ENCODE data around the gene TUBGCP5. TPM values are rescaled to one million over a fixed set of nuclear protein-coding genes. Genes with fewer than 3 reads are reported as not detected.

TUBGCP5 gene
- total RNA-seq, 1 experiment from 2014 or later: 27.9 TPM

DNA sequence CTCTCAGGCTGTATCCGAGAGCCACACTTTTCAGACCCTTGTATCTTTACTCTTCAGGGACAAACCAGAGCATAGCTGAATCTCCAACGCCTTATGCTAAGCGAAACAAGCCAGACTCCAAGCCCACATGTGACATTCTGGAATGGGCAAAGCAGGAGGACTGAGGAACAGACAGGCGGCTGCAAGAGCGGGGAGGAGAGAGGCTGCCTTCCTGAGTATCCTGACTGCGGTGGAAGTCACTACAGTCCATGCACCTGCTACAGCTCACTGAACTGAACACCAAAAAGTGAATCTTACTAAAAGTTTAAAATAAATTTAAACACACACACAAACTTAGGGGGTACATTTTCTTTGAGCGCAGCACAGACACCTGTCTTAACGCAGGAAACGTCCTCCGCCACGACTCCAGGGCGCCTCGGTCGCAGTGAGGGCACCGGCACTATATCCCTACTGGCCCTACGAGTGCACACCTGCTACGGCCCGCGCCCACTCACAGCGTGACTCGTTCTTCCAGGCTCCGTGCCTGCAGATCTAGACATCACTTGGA lies 60.6 kb downstream of the TUBGCP5 start:
- no peak for DNase-seq (ENCODE audit: low spot score)

DNA sequence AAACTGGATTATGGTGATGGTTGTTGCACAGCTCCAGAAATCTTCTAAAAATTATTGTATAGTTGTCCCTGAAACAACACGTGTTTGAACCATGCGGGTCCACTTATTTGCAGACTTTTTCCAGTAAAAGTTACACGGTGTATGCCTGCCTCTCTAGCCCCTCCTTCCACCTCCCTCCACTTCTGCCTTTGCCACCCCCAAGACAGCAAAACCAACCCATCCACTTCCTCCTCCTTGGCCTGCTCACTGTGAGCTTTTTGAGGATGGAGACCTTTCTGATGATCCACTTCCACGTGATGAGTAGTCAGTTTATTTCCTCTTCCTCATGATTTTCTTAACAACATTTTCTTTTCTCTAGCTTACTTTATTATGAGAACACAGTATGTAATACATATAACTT lies 64.6 kb downstream of the TUBGCP5 start:
- DNase-seq (ENCODE audit: low spot score): no peak

DNA sequence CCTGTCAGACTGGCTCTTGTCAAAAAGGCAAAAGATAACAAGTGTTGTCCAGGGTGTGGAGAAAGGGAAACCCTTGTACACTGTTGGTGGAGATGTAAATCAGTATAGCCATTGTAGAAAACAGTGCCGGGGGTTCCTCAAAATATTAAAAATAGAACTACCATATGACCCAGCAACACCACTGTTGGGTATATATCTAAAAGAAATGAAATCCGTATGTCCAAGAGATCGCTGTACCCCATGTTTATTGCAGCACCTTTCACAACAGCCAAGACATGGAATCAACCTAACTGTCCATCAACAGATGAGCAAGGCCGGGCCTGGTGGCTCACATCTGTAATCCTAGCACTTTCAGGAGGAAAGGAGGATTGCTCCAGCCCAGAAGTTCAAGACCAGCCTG lies 65.4 kb downstream of the TUBGCP5 start:
- no peak for DNase-seq (ENCODE audit: low spot score)

DNA sequence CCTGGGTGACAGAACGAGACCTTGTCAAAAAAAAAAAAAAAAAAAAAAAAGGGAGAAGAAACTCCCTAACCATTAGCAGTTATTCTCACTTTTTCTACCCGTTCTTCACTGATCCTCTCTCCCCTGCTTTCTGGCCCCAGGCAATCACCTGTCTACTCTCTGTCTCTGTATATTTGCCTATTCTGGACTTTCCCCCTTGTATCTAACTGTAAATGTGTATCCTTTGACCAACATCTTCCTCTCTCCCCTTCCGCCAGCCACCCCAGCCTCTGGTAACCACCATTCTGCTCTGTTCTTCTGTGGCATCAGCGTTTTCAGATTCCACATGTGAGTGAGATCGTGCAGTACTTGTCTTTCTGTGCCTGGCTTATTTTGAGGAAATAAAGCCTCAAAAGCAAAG lies 66.1 kb downstream of the TUBGCP5 start:
- no peak for DNase-seq (ENCODE audit: low spot score)

DNA sequence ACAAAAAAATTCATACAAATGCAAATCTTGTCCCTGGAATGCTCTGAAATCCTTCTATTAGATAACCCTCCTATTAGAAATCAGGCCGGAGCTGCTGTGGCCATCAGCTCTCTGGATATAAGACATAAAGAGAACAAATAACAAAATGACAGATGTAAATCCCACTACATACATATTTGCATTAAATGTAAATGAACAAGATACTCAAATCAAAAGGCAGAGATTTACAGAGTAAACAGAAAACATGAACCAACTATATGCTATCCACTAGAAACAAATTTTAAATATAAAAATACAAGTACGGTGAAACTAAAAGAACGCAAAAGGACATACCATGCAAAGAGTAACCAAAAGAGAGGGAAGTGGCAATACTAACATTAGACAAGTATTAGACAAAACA lies 69.9 kb downstream of the TUBGCP5 start:
- no peak for DNase-seq (ENCODE audit: low spot score)

DNA sequence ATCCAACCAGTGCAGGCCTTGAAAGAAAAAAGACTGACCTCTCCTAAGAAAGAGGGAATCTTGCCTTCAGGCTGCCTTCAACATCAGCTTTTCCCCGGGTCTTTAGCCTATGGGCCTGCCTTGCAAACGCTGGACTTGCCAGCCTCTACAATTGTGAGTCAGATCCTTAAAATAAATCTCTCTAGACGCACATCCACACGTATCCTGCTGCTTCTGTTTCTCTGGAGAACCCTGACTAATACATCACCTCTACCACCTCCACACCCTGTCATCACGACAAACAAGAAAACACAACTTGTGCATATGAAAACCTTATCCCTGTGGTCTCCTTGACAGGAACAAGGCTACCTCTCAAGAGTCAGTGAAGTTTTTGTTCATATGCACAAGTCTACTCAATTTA lies 71.0 kb downstream of the TUBGCP5 start:
- DNase-seq (ENCODE audit: low spot score): peak; percentile 84

DNA sequence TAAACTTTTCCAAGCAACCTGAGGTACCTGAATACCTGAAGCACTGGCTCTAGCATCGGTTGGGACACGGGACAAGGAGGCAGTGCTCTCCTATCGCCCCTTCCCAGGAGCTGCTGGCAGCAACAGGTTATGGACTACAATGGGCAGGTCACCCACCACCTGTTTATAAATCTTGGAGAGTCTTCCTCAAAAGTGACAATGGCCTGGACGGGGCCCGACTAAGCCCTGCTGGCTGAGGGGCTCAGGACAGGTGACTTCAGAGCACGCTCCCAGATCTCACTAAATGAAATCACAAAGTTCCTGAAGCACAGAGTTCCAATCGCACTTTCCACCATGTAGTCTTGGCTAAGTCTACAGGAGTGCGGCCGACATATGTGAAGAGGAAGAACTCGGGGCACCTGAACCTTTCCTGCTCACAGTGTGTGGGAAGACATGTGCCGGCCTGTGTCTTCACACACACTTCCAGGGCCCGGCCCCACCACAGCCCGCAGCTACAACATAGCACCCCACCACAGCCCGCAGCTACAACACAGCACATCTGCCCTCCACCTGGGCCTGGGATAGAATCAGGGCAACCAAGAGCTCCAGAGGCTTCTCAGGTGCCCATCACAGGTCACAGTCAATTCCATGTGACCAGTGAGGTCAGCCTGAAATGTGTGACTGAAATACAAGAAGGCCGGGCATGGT lies 72.1 kb downstream of the TUBGCP5 start:
- DNase-seq (ENCODE audit: low spot score): no peak

DNA sequence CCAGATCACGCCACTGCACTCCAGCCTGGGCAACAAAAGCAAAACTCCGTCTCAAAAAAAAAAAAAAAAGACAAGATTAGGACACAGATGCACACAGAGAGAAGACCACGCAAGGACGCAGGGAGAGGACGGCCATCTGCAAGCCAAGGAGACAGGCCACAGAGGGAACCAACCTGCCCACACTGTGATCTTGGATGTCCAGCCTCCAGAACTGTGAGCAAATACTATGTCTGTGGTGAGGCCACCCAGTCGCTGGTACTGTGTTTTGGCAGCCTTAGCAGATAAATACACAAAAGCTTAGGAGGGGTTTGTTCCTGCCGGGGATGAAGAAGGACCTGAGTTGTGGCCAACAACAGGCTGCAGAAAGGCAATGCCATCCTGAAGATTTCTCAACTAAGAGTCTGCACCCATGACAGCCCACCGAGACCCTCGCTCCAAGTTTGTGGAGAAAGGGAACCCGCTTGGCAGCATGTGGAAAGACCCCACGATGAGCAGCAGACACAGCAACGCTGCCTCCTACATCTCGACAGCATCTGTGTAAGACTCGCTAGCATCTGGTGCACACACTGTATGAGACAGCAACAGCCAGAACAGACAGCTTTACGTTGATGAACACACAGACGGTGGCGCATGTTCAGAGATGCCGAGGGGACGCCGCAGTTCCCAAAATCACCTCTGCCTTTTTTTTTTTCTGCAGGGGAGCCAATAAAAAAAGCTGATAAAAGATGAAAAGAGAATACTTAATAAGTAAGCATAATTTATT lies 72.9 kb downstream of the TUBGCP5 start:
- no peak for DNase-seq (ENCODE audit: low spot score)

DNA sequence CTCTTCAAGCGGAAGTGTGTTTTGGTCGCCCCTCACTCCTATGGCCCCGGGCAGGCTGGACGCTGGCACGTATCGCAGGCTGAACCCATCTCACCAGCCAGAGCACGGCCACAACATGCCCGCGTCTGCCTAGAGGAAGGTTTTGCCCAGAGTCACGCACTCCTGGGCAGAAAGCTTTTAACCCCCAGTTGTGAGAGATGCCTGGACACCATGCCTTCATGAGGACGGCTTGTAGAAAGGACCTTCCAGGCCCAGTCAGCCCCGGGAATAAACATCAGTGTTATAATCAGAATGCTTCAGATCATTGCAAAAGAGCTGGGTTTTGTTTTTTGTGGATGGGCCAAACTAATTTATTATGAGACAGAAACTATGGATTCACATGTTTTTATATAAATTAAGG lies 75.7 kb downstream of the TUBGCP5 start:
- no peak for DNase-seq (ENCODE audit: low spot score)

DNA sequence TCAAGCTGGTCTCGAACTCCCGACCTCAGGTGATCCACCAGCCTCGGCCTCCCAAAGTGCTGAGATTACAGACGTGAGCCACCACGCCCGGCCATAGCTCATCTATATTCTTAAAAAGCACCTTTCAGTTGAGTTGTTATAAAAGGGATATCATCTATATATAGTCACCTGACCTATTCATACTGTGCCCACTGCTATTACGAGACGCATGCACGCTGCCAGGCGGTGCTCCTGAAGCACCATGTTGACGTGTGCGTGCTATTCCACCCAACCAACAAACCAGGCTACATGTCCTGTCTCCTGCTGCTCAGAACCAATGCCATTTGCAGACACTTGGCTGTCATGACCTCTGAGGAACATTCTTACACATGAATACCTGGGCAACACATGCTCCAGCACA lies 76.8 kb downstream of the TUBGCP5 start:
- DNase-seq (ENCODE audit: low spot score): no peak

DNA sequence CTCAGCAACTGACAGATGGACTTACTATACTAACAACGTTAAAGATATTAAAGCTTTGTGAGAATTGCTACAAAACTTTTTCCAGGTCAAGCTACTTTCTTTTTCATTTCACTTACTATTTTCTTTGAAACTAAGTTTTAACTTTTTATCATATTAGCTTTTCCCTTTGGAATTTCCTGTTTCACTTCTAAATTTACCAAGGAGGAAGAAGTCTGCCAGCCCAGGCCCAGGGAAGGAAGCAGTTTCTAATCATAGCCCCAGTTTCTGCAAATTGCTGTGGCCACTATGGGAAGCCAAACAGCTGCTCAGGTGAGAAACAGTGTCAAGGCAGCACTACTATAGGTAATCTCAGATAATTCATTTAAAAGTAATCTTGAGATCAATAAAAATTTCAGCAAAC lies 77.6 kb downstream of the TUBGCP5 start:
- no peak for DNase-seq (ENCODE audit: low spot score)

DNA sequence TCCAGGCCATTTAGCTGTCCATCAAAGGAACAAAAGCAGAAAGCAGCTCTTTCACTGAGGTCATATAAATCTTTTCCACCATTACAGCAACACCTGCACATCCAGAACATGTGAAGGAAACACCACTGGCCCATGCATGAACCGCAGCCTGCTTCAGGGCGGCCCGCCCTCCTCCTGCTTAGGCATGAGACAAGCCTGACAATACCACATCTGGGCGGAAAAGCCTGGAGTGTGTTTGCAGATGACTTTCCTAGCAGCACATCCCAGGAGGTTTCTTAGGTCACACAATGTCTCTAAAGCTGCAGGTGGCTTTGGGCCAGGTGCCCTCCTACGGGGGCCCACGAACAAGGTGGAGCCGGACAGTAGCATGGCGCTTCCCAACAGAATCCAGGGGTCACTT lies 78.8 kb downstream of the TUBGCP5 start:
- no peak for DNase-seq (ENCODE audit: low spot score)

DNA sequence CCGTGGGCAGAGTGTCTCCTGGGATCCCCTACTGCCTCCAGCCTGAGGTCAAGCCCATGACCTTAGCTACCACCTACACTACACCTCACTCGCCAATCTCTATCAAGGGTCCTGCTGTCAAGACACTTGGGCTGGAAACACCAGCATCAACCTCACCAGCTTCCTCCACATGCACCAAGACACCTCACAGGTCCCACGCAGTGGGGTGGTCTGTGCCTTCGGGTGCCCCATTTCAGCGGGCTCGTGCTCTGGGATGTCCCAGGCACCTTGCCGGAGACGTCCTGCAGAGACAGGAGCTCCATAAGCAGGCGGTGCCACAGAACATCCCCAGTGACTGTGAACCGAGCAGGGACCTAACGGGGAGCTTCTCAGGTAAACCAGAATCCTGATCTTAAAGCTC lies 79.2 kb downstream of the TUBGCP5 start:
- no peak for DNase-seq (ENCODE audit: low spot score)

DNA sequence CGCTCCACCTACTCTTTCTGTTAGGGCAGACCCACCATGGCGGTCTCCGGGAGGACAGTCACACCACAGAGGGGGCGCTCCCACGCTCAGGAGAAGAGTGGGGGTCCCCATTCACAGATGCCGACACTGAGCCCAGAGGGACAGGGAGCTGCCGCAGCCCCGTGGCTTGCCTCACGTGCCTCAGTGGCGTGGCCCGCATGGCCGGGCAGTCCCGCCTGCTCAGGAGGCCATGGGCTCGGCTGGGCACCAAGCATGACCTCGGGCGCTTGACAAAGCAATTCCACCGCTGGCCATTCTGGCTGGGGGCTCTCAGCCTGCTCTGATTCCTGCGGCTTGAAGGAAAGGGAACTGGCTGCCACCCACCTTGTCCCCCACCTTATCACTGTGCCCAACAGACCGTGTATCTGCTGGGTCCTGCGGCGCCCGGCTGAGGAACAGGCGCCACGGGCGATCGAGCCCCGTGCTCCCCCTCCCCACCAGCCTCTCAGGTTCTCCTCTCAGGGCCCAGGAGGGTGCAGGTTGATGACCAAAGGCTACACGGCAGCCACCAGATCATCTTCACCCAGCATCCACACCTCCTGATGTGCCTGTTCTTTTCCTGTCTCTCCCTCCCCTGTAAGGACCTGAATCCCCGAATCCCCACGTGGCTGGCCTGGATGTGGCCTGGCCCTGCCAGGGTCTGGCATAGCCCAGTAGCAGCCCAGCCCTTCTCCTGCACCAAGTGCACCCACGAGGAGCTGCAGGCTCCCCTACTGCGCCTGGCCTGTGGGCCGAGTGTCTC lies 79.9 kb downstream of the TUBGCP5 start:
- no peak for DNase-seq (ENCODE audit: low spot score)

DNA sequence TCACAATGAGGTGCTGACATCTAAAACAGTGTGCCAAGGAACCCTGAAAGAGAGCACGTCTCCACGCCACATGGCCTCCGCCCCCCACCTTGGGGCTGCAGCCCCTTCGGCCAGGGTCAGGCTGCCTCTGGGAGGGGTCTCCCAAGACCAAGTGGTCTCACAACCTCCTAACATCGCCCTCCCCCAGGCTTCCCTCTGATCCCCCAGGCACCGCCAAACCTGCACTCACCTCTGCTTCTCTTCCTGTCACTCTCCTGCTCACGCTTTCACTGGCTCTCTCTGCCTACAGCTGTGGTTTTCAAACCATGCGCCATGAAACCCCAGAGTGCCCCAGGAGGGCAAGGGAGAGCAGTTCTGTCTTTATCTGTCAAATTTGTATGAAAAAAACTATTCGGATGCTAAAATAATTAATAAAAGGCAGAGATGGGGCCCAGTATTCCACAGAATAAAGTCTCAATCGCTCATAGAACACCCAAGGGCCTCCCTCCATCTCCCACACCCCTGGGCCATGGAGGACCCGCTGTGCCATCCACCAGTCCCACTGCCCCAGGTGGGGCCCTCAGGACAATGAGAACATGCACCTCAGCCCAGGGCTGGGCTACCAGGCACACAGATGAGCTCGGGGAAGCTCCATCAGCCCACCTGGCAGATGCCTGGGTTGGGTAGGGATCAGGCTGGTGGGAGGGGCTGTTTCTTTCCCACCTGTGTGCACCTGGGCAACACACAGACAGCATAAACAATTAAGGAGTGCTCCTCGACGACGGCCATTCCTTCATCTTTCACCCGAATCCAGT lies 80.7 kb downstream of the TUBGCP5 start:
- no peak for DNase-seq (ENCODE audit: low spot score)

DNA sequence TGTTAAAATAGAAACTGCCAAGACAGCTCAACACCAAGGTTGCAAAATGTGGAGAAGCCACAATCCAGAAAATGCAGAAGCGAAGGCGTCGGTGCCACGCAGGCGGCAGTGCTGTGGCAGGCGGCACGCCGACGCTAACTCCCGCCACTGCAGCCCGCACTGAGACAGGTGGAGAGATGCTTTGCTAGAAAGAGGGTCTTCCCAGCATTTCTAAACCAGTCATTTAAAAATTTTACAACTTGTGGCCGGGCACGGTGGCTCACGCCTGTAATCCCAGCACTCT lies 82.5 kb downstream of the TUBGCP5 start:
- DNase-seq (ENCODE audit: low spot score): no peak

DNA sequence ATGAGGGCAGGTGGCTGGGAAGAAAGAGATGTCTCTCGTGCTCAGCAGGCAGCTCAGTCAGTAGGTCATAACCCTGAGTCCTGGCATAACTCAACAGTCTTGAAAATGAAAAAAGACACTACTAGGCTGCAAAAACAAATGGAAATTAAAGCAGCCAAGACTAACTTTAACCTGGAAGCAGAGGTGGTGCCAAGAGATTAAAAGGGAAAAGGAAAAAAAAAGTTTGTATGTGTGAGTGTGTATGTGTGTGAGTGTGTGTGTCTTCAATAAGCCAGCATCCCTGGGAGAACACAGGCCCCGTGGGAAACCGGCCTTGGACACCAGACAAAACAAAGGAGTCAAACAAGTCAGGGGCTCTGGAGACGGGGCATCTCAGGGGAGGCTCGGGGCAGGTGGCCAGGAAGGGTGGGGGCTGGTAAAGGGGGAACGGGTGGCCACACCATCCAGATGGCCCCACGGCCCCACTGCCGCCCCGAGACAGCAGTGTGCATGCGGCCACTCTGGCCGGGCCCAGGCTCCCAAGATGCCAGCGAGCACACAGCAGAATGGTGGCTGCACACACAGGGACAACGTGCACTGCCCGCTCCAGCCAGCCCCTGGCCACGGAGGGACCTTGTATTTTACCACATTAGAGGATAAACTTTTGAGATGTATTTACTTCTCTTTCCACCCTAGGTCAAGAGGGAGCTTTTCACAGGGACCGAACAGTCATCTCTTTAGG lies 83.0 kb downstream of the TUBGCP5 start:
- DNase-seq (ENCODE audit: low spot score): no peak

DNA sequence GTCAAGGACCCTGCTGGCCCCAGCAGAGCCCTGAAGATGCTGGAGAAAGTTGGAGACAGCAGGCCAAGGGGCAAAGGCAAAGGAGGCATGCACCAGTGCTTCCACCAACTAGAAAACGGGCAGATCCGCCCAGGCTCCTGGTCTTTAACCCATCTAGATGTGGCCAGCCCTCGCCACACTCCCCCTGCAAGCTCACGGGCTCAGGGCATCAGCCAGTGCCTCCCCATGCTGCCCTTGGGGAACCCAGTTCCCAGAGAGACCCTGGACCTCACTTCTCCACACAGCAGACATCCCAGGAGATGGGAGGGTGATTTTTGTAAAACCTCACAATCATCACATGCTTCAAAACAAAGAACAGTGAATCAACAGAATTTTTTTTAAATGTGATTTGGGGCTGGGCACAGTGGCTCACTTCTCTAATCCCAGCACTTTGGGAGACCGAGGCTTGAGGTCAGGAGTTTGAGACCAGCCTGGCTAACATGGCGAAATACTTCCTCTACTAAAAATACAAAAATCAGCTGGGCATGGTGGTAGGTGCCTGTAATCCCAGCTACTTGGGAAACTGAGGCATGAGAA lies 83.7 kb downstream of the TUBGCP5 start:
- no peak for DNase-seq (ENCODE audit: low spot score)

DNA sequence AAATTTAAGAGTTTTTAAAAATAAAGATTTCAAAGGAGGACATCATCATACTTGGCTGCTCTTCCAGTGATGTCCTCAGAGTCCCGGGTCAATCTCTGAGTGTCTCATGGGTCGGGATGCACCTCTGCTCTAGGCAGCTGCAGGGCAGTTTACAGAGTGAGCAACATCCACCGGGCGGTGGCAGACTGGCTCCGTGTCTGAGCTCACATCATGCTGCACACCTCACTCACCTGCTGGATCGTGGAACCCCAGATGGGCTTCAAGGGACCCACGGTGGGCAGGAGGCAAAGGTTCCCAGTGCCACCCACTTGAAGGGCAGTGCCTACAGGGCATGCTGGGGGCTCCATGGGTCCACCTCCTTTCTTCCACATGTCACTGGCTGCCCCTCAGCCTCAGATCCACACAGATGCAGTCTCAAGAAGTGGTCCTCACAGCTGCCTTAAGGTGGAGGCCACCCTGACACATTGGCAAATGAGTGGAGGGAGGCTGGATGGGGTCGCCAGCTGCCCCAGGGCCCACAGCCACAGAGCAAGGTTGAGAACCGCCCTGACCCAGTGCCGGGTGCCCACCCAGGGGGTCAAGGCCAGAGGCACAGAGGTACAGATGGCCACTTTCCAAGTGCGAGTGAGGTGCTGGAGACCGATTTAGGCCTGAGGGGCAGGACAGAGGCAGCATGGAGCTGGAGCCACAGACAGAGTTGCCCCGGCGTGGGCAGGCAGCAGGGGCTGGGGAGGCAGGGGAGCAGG lies 84.4 kb downstream of the TUBGCP5 start:
- no peak for DNase-seq (ENCODE audit: low spot score)

DNA sequence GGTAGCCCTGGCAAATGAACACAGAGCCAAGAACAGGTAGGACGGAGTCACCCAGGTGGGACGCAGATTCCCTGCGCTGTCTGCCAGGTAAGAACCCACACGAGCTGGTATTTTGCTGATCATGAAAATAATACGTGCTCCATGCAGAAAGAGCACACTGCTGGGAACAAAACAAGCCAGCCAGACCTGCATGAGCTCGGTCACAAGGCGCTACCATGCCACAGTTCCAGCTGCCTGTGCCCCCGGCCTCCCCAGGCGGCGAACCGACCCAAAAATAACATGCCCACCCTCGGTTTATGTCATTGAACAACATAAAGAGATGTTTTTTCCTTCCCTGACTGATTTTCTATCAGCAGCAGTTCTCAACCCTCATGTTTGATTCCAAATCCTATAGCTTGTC lies 85.0 kb downstream of the TUBGCP5 start:
- no peak for DNase-seq (ENCODE audit: low spot score)
